Hematopoietic multipotent progenitor cell treated with erythropoietin and hydrocortisone succinate and interleukin-3 and kit ligand, for 15 days (in vitro differentiated cells): Measurements from ENCODE around the gene B4GALNT3.

Source experiments
- DNase-seq: peaks from one replicate; pipeline ENCODE4 v3.0.0-alpha.2; 2015; ENCODE audit warnings: low spot score

The B4GALNT3 gene

GRCh38 chr12:559906-560455, 100.2 kb downstream of the B4GALNT3 start:
- peak; percentile 25 for DNase-seq

DNA sequence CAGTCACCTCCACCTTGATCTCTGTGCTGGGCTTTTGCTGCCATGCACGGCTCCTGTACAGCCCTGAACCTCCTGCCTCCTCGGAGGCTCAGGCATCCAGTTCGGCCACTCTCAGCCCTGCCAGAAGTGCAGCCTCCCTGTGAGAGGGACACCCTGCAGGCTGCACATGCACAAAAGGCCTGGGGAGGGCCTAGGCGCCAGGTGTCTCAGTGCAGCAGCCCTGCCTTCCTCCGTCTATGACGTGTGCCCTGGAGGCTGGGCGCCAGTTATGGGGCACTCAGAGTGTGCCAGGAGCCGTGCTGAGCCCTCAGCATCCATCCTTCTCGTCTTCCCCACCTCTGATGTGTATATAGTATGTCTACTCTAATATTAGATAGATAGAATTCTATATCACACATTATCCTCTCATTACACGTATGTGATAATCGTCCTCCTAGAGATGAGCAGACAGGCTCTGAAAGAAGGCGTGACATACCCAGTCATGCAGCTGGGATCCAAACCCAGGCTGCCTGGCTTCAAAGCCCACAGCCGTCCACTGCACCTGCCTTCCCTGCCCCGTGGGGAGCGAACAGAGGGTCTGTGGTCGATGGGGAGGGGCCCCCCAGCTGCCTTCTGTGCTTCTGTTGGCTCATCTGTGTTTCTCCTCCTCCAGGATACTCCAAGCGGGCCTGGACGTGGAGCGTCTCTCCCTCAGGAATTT, 101.1 kb downstream of the B4GALNT3 start:
- DNase-seq, result peak; percentile 17

- no peak for DNase-seq
These were observed 101.6 kb downstream of the B4GALNT3 start for GRCh38 chr12:561391-561705.

DNA sequence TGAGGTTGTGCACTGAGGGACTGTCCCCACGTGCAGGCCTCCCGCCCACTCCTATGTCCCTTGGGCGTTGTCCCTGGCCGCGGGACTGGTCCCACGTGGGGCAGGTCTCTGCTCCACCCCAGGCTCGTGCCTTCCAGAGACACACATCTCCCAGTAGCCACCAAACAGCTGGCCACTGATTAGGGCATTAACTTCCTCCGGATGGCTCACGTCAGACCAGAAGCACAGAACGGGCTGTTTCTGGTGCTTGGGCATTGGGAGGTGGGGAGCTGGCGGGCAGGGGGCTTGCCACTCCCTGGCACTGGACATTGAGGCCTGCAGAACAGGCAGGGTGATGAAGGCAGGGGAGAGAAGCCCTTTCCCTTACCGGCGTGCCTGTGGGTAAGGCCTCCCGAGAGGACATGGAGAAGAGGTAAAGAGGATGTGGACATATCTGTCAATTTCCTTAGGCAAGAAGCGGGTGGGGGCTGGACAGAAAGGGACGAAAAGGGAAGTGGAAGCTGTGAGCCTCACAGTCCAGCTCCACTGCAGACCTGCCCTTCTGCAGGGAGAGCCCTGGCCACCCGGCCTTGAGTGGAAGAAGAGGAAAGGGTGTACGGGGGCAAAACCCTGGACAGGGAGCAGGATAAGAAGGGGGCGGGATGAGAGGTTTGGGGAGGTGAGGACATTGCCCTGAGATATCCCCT, 102.3 kb downstream of the B4GALNT3 start:
- DNase-seq, result peak; percentile 78

DNA sequence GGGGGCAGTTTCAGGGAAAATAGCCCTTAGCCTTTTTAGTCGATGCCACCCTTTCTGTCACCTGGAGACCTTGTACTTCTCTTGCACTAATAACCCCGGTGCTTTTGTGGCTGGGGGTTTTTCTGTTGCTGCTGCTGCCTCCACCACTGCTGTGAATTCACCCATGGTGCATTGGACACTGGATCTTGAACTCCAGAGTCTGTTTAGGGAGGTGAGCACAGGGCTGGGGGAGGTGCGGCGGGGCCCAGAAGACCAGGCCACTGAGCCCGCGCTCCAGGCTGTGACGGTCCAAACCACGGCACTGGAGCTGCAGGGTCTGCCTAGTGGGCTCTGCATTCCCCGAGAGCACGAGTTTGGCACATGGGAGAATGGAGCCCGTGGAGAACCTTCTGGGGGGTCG, 102.9 kb downstream of the B4GALNT3 start:
- no peak for DNase-seq

GRCh38 chr12:563250-563781, 103.6 kb downstream of the B4GALNT3 start:
- no peak for DNase-seq

GRCh38 chr12:563787-564298, 104.1 kb downstream of the B4GALNT3 start:
- DNase-seq, result peak; percentile 20

- no peak for DNase-seq
These were observed 105.4 kb downstream of the B4GALNT3 start for GRCh38 chr12:565161-565560.

- DNase-seq, result no peak
These were observed 105.9 kb downstream of the B4GALNT3 start for GRCh38 chr12:565589-566105.

DNA sequence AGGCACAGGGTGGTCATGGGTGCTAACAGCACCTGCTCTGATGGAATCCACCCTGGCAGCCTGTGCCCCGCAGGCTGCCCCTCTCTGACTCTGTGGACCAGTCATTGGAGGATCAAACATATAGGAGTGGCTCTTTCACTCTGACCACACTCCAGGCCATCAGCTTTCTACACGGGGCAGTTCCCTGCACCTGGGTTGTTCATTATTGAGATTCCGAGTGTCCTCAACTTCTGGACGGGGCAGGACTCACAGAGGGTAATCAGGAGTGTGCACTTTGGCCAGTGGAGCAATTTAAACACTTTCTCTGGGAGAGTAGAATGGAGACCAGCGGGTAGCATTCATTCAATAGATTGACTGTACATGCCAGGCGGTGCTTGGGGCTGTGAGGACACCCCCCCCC, 108.7 kb downstream of the B4GALNT3 start:
- DNase-seq, result no peak

- no peak for DNase-seq
These were observed 109.4 kb downstream of the B4GALNT3 start for GRCh38 chr12:569091-569676.

DNA sequence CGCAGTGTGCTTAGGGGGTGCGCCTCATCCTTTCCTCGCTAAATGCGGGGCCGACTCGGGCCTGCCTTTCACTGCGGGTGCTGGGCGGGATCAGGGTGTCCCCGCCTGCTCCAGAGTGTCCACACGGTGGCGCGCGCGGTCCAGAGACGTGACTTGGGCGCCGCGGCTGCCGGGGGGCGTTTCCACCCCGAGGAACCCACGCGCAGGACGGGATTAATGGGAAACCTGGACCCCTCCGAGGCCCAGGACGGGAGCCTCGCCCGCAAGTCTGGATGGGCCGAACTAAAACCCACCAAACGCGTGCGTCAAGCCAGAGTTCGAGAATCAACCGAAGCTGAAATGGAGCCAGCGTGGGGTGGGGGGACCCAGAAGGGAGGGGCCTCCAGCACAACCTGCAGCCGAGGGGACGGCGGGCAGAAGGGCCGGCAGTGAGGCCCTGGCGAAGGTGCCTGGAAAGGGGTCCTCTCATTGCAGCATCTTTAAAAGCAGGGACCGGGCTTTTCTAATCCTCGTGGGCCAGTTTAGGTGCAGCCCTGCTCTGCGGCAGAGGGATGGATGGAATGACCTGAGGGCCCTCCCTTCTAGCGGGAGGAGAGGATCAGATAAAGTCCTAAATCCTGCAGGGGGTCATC, 110.2 kb downstream of the B4GALNT3 start:
- DNase-seq, result peak; percentile 87

GRCh38 chr12:570435-570920, 110.7 kb downstream of the B4GALNT3 start:
- no peak for DNase-seq

- no peak for DNase-seq
These were observed 111.4 kb downstream of the B4GALNT3 start for GRCh38 chr12:570921-571794.

DNA sequence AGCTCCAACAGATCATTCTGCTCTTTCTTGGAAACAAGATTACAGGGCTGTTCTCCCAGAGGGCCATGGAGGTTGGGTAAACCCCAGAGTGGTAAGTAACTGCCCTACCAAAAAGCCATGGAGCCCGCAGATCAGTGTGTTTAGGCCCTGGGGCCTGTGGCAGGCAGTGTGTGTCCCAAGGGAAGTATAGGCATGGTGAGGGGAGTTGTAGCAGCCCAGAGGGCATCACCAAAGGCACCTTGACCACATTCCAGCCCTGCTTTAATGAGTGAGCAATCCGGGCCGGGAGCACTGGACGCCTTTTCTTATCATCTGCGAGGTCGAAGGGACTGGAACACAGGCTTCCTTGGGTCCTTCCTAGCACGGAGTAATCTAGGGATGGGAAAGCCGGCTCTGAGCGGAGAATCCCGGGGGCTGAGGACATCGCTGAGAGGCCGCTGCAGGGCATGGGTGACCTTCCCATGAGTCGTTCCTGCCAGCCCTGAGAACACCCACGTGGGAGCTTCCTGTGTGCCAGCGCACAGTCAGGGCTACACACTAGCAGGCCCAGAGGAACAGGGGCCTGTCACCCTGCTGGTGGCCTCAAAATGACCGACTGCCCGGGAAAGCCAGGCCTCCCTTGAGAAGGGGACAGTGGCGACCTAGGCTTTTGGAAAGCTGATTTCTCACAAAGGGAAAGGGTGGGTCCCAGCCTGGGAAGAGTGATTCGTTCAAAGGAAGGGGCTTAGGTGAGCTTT, 112.2 kb downstream of the B4GALNT3 start:
- no peak for DNase-seq

DNA sequence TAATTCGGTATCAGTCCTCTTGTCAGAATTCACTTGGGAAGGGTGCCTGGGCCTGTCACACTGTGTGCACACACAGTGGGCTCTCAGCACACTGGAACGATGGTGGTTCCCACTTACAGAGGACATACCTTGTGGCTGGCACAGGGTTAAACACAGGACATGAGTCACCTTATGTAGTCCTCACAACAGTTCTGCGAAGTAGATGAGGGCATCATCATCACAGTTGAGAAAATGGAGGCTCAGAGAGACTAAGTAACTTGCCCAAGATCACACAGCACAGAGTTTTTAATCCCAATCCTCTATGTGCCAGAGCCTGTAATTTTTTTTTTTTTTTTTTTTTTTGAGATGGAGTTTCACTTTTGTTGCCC, 112.8 kb downstream of the B4GALNT3 start:
- DNase-seq, result no peak

- DNase-seq, result peak; percentile 18
These were observed 113.5 kb downstream of the B4GALNT3 start for GRCh38 chr12:573232-573631.

- DNase-seq, result no peak
These were observed 114.9 kb downstream of the B4GALNT3 start for GRCh38 chr12:574475-575128.

DNA sequence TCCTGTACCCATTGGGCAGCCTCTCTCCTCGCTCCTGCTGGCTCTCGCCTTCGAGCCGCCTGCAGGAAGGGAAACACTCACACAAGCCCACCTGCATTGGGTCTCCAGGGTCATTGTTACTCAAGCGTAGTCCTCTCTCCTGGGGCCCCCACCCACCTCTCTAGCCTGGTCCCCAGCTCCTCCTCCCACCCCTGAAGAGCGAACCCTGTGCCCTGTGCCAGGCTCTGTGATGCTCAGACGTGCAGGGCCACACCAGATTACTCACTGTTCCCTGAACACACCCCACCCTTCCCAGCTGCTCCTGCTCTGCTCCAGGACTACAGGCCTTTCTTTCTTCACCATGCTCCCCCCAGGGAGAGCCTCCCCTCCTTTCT, 115.4 kb downstream of the B4GALNT3 start:
- DNase-seq, result peak; percentile 23
